PC-3 (cell line): Measurements from ENCODE around the gene CFP. TPM values are rescaled to one million over a fixed set of nuclear protein-coding genes. Genes with fewer than 3 reads are reported as not detected.

ENCODE experiments used
- ATAC-seq: fragments of 200-7000 bp; cut with Tn5 transposase; 2 replicates; pipeline ENCODE4 v1.9.1; 2020; ENCODE audit warnings: mild to moderate bottlenecking, moderate library complexity
- BruUV-seq: library from RNA; stranded (reverse); fragments of 400-500 nt; replicated peaks from 2 replicates; lab custom pipeline; 2021; lab: Mats Ljungman, UMichigan
- CTCF ChIA-PET: fragments of 300-600 bp; sonication (Branson Sonifier 250); formaldehyde crosslinking; loops from one replicate; lab custom pipeline; 2022; ENCODE audit warnings: antibody characterized with exemption; lab: Charles Lee
- POLR2A ChIA-PET: fragments of 300-600 bp; sonication (Branson Sonifier 250); formaldehyde crosslinking; loops from one replicate; lab custom pipeline; 2022; ENCODE audit warnings: antibody characterized with exemption; ENCODE audit not compliant: unreplicated experiment; lab: Charles Lee
- DNase-seq: peaks from one replicate; pipeline ENCODE4 v3.0.0-alpha.2; 2015
- H2AFZ ChIP-seq: fragments of 300-600 bp; sonication (generic); 2 replicates; pipeline ENCODE4 v1.6.0; 2016; ENCODE audit warnings: antibody characterized with exemption, low read length
- H3F3A ChIP-seq: fragments of 300-600 bp; sonication (generic); one replicate; pipeline ENCODE4 v1.6.0; 2017; ENCODE audit warnings: antibody characterized with exemption, low read length, control low read depth, mild to moderate bottlenecking; ENCODE audit not compliant: unreplicated experiment
- H3K27ac ChIP-seq: fragments of 300-600 bp; sonication (generic); 2 replicates; pipeline ENCODE4 v1.5.1; 2016; ENCODE audit warnings: mild to moderate bottlenecking, low read length
- H3K27me3 ChIP-seq: fragments of 300-600 bp; sonication (generic); 2 replicates; pipeline ENCODE4 v1.6.1; 2016; ENCODE audit warnings: low read length, mixed read lengths
- H3K36me3 ChIP-seq: fragments of 300-600 bp; sonication (generic); 2 replicates; pipeline ENCODE4 v1.6.1; 2016; ENCODE audit warnings: low read depth, mixed run types, low read length, mixed read lengths
- H3K4me1 ChIP-seq: fragments of 300-600 bp; sonication (generic); 2 replicates; pipeline ENCODE4 v1.5.1; 2016; ENCODE audit warnings: low read length; ENCODE audit not compliant: insufficient read depth
- H3K4me2 ChIP-seq: fragments of 300-600 bp; sonication (generic); 2 replicates; pipeline ENCODE4 v1.6.0; 2016; ENCODE audit warnings: low read length
- H3K4me3 ChIP-seq: fragments of 300-600 bp; sonication (generic); 2 replicates; pipeline ENCODE4 v1.5.1; 2016; ENCODE audit warnings: mild to moderate bottlenecking, low read length, mixed read lengths
- H3K79me2 ChIP-seq: fragments of 300-600 bp; sonication (generic); 2 replicates; pipeline ENCODE4 v1.6.1; 2017; ENCODE audit warnings: low read length, mixed read lengths
- H3K9ac ChIP-seq: fragments of 300-600 bp; sonication (generic); 2 replicates; pipeline ENCODE4 v1.6.0; 2016; ENCODE audit warnings: mild to moderate bottlenecking, low read length
- H3K9me2 ChIP-seq: fragments of 300-600 bp; sonication (generic); replicated peaks from 2 replicates; pipeline ENCODE4 v1.6.1; 2016; ENCODE audit warnings: mixed run types, low read length, mixed read lengths
- H3K9me3 ChIP-seq: fragments of 300-600 bp; sonication (generic); 2 replicates; pipeline ENCODE4 v1.6.1; 2016; ENCODE audit warnings: low read length, mixed read lengths
- H4K20me1 ChIP-seq: fragments of 300-600 bp; sonication (generic); 2 replicates; pipeline ENCODE4 v1.6.1; 2016; ENCODE audit warnings: low read length, mixed read lengths
- EZH2 ChIP-seq: fragments of 300-600 bp; sonication (generic); IDR thresholded peaks from one replicate; pipeline ENCODE4 v1.6.1; 2017; ENCODE audit warnings: antibody characterized with exemption, mild to moderate bottlenecking, low read length; ENCODE audit not compliant: unreplicated experiment
- EZH2phosphoT487 ChIP-seq: fragments of 300-600 bp; sonication (generic); IDR thresholded peaks from 2 replicates; pipeline ENCODE4 v1.6.1; 2018; ENCODE audit warnings: mild to moderate bottlenecking, antibody characterized with exemption, low read length, borderline replicate concordance
- intact Hi-C: fragments of 100-400 bp; cut with micrococcal nuclease; formaldehyde crosslinking; loops from 2 replicates; pipeline ENCODE4 v1.9.0; 2023
- total RNA-seq: library from RNA; depleted of rRNA; stranded (reverse); fragments of >200 nt; gene quantifications from 2 replicates; pipeline ENCODE4 v1.2.3, GENCODE V29; 2014
- TF ChIP-seq, protein P1 (sequence below): fragments of 300-600 bp; sonication (generic); conservative IDR thresholded peaks from 2 replicates; pipeline ENCODE4 v1.5.1; 2017; ENCODE audit warnings: antibody characterized with exemption, low read depth, mild to moderate bottlenecking, low read length

CFP gene
- total RNA-seq, 1 experiment from 2014 or later: 1.9 TPM

DNA sequence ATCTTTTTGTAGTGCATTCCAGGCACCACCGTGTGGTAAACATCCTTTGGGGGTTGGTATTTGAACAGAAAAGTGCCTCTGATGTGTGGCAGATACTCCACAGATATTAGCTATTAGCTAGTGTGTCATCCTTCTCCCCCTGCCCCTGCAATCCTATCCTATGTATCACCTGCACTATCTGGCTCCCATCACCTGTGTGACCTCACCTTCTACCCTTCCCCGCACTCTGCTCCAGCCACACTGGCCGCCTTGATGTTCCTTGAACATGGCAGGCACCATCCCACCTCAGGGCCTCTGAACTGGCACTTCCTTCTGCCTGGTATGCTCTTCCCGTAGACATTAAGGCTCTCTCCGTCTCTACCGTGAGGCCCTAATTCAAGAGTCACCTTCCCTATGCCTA is 16.9 kb upstream of the CFP start:
- Histone ChIP-seq H4K20me1 (no peaks in the 10 kb centered on the region), H3K9ac (no peak overlapping the region), H3K4me1 (peaks cover 13% of the 10 kb centered on the region), H3K27ac (no peak overlapping the region), H3K36me3 (peaks cover 2% of the 10 kb centered on the region; the same call in 1 of the 2 replicates), H3K9me3 (no peaks in the 10 kb centered on the region), H3K79me2 (peaks cover 49% of the 10 kb centered on the region), H2AFZ (no peak overlapping the region), H3K27me3 (no peaks in the 10 kb centered on the region), H3F3A (no peaks in the 10 kb centered on the region), H3K4me3 (no peak overlapping the region), H3K9me2 (no peaks in the 10 kb centered on the region), H3K4me2 (no peak overlapping the region)
- intact Hi-C loops: no loop called here
- no peak for TF ChIP-seq EZH2phosphoT487
- no peak for TF ChIP-seq EZH2
- TF ChIP-seq, protein P1, sequence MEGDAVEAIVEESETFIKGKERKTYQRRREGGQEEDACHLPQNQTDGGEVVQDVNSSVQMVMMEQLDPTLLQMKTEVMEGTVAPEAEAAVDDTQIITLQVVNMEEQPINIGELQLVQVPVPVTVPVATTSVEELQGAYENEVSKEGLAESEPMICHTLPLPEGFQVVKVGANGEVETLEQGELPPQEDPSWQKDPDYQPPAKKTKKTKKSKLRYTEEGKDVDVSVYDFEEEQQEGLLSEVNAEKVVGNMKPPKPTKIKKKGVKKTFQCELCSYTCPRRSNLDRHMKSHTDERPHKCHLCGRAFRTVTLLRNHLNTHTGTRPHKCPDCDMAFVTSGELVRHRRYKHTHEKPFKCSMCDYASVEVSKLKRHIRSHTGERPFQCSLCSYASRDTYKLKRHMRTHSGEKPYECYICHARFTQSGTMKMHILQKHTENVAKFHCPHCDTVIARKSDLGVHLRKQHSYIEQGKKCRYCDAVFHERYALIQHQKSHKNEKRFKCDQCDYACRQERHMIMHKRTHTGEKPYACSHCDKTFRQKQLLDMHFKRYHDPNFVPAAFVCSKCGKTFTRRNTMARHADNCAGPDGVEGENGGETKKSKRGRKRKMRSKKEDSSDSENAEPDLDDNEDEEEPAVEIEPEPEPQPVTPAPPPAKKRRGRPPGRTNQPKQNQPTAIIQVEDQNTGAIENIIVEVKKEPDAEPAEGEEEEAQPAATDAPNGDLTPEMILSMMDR: no peak
- no peak for ATAC-seq
- no peak for DNase-seq
- no TSS peak for BruUV-seq
- POLR2A ChIA-PET: no interaction called here
- CTCF ChIA-PET: no interaction called here

DNA sequence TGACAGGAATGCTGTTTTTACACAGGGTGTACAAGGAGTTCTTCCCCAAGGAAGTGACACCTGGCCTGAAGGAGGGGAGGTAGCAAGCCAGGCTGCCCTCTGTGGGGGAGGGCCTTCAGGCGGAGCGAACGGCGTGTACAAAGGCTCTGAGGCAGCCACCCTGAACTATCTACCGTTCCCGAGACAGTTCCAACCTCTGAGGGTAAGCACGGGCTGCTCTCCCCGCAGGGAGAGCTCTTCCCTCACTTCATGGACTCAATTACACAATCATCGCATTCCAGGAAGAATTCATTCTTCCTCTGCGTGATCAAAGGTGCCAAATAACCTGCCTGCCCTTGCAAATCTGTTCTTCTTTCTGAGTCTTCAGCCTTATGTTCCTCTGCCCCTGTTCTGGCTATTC is 15.8 kb upstream of the CFP start:
- H3K4me1 ChIP-seq: peaks cover 13% of the 10 kb centered on the region
- no peaks in the 10 kb centered on the region for H3K9me3 ChIP-seq
- H3K79me2 ChIP-seq: peaks cover 49% of the 10 kb centered on the region
- BruUV-seq: no TSS peak
- no peaks in the 10 kb centered on the region for H3F3A ChIP-seq
- H4K20me1 ChIP-seq: no peaks in the 10 kb centered on the region
- TF ChIP-seq, protein P1: no peak
- TF ChIP-seq EZH2phosphoT487 (no peak), EZH2 (no peak)
- H3K27me3 ChIP-seq: no peaks in the 10 kb centered on the region
- intact Hi-C loops: no loop called here
- peaks cover 7% of the 10 kb centered on the region; the same call in 1 of the 2 replicates for H3K36me3 ChIP-seq
- POLR2A ChIA-PET: no interaction called here
- H3K4me2 ChIP-seq: no peak overlapping the region
- no peak overlapping the region for H3K9ac ChIP-seq
- H3K27ac ChIP-seq: no peak overlapping the region
- ATAC-seq (no peak), DNase-seq (no peak)
- H2AFZ ChIP-seq: no peak overlapping the region
- CTCF ChIA-PET: no interaction called here
- H3K4me3 ChIP-seq: no peak overlapping the region
- H3K9me2 ChIP-seq: no peaks in the 10 kb centered on the region

DNA sequence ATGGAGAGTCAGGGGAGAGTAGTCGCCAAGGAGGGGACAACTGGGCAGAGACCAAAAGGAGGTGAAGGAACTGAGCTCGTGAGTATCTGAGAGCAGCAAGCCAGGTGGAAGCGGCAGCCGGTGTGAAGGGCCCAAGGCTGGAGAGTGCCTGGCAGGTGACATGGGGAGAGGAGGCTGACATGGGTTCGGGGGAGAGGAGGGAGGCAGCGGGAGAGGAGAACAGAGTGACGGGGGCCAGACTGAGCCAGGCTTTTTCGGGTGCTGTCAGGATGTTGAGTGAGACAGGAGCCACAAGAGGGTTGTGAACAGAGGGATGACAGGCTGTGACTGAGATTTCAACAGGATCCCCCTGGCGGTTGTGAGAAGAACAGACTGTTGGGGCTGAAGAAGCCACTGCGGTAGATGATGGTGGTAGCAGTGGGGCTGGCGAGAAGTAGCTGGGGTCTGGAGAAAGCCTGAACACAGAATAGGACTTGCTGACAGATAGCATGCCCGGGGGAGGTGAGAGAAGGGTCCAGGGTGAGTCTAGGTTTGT is 14.9 kb upstream of the CFP start:
- Histone ChIP-seq H3K36me3 (peaks cover 16% of the 10 kb centered on the region), H3K9me2 (no peaks in the 10 kb centered on the region), H3K27me3 (no peaks in the 10 kb centered on the region), H3K4me2 (no peak overlapping the region), H4K20me1 (no peaks in the 10 kb centered on the region), H2AFZ (no peak overlapping the region), H3K79me2 (peaks cover 46% of the 10 kb centered on the region), H3K9ac (no peak overlapping the region), H3K4me1 (peaks cover 13% of the 10 kb centered on the region), H3K27ac (no peak overlapping the region), H3K9me3 (no peaks in the 10 kb centered on the region), H3F3A (no peaks in the 10 kb centered on the region), H3K4me3 (no peak overlapping the region)
- intact Hi-C loops: loop anchor here (1.0 kb wide), 1 partner anchor 103 kb away; no protein-coding TSS in a partner anchor
- ATAC-seq (no peak), DNase-seq (peak; percentile 17)
- CTCF ChIA-PET: no interaction called here
- BruUV-seq: no TSS peak
- POLR2A ChIA-PET: no interaction called here
- TF ChIP-seq EZH2: no peak
- TF ChIP-seq EZH2phosphoT487: no peak
- TF ChIP-seq, protein P1: peak; percentile 44; the same call in 1 of the 2 replicates
